H1 (cell line): ENCODE measurements around the gene EPHA6. TPM values are rescaled to one million over a fixed set of nuclear protein-coding genes. Genes with fewer than 3 reads are reported as not detected.

ENCODE experiments used
- ATF3 ChIP-seq: IDR thresholded peaks from 2 replicates; pipeline ENCODE4 v1.6.1; 2011; ENCODE audit warnings: low read depth, mild to moderate bottlenecking, low read length; ENCODE audit not compliant: insufficient read depth
- MAFK ChIP-seq: IDR thresholded peaks from 2 replicates; pipeline ENCODE4 v1.6.1; 2012; ENCODE audit warnings: low read depth, mild to moderate bottlenecking, improper control_type of control experiment, low read length
- SRF ChIP-seq: IDR thresholded peaks from 2 replicates; pipeline ENCODE4 v1.6.1; 2011; ENCODE audit warnings: mild to moderate bottlenecking, low read depth, low read length, moderate library complexity
- polyA plus RNA-seq, 7 experiments: library from polyadenylated mRNA; depleted of rRNA in 3 of 7; stranded (reverse) in 5 of 7; unstranded in 2 of 7; fragments of >200 nt in 5 of 7; fragments of 200-250 nt in 2 of 7; gene quantifications; 1 replicate in 5 of 7; 2 replicates in 1 of 7; 4 replicates in 1 of 7; pipeline versions ENCODE4 v1.2.1 to v1.2.3, GENCODE V29; 2011 to 2013; ENCODE audit warnings: missing spikeins in 2 of 7, mixed read lengths in 2 of 7
- total RNA-seq: library from RNA; stranded (reverse); fragmentation: NEBNext Ultra II Directional; extraction: Animal tissue kit (Norgen Biotek cat#: 25700); gene quantifications from 2 replicates; pipeline ENCODE4 v1.2.1, GENCODE V29; 2021

EPHA6 gene
- total and polyA plus RNA-seq, 2 of the 8 experiments (the other 6 are each of a cell fraction or from before 2014, with no cell fraction given), result 0.83 to 3.2 TPM

GRCh38 chr3:97360804-97361203 lies 546.4 kb downstream of the EPHA6 start (continued):
- TF ChIP-seq MAFK (peak; percentile 46; the same call in 1 of the 2 replicates), SRF (no peak), ATF3 (no peak)
- TF ChIP-seq, all 59 proteins: peak for 2
